Measurements from ENCODE around the gene E2F3. TPM values are rescaled to one million over a fixed set of nuclear protein-coding genes. Genes with fewer than 3 reads are reported as not detected.

Gene E2F3
- total RNA-seq, 1 donor, result 6.2 TPM

- Histone ChIP-seq H3K4me3 (ENCODE audit: insufficient read depth, low read length) (no peak overlapping the region), H4K20me1 (ENCODE audit: insufficient read depth, low read length) (no peaks in the 10 kb centered on the region), H3K36me3 (ENCODE audit: insufficient read depth, low read length) (no peaks in the 10 kb centered on the region), H3K27ac (ENCODE audit: low read depth, low read length) (no peak overlapping the region), H3K27me3 (ENCODE audit: insufficient read depth, low read length) (no peaks in the 10 kb centered on the region), H3K4me2 (ENCODE audit: insufficient read depth, low read length) (no peak overlapping the region), H3K4me1 (ENCODE audit: insufficient read depth, low read length) (peaks cover 17% of the 10 kb centered on the region), H3K9me3 (ENCODE audit: low read depth, low read length) (no peaks in the 10 kb centered on the region), H2AFZ (ENCODE audit: low read length) (no peak overlapping the region), H3K79me2 (ENCODE audit: insufficient read depth, low read length) (peaks cover 51% of the 10 kb centered on the region)
- no peak for DNase-seq (ENCODE audit: insufficient read length, low spot score, missing footprints)
- no peak for TF ChIP-seq CTCF (IDR thresholded peaks at IDR 0.05; ENCODE audit: extremely low read depth, low read depth, low read length)
Measured at GRCh38 chr6:20538907-20539306, 137.2 kb downstream of the E2F3 start.

- H3K9me3 ChIP-seq (ENCODE audit: low read depth, low read length), result no peaks in the 10 kb centered on the region
- TF ChIP-seq CTCF (IDR thresholded peaks at IDR 0.05; ENCODE audit: extremely low read depth, low read depth, low read length), result no peak
- H4K20me1 ChIP-seq (ENCODE audit: insufficient read depth, low read length), result no peaks in the 10 kb centered on the region
- H3K4me3 ChIP-seq (ENCODE audit: insufficient read depth, low read length), result no peak overlapping the region
- DNase-seq (ENCODE audit: insufficient read length, low spot score, missing footprints), result no peak
- H3K79me2 ChIP-seq (ENCODE audit: insufficient read depth, low read length), result peaks cover 53% of the 10 kb centered on the region
- no peaks in the 10 kb centered on the region for H3K27me3 ChIP-seq (ENCODE audit: insufficient read depth, low read length)
- H3K4me2 ChIP-seq (ENCODE audit: insufficient read depth, low read length), result no peak overlapping the region
- H3K27ac ChIP-seq (ENCODE audit: low read depth, low read length), result no peak overlapping the region
- H3K4me1 ChIP-seq (ENCODE audit: insufficient read depth, low read length), result peaks cover 17% of the 10 kb centered on the region
- H2AFZ ChIP-seq (ENCODE audit: low read length), result no peak overlapping the region
- H3K36me3 ChIP-seq (ENCODE audit: insufficient read depth, low read length), result no peaks in the 10 kb centered on the region
Measured at GRCh38 chr6:20539387-20539786, 137.7 kb downstream of the E2F3 start.

GRCh38 chr6:20540683-20541082 lies 139.0 kb downstream of the E2F3 start:
- no peak overlapping the region for H3K4me2 ChIP-seq (ENCODE audit: insufficient read depth, low read length)
- no peaks in the 10 kb centered on the region for H3K36me3 ChIP-seq (ENCODE audit: insufficient read depth, low read length)
- no peaks in the 10 kb centered on the region for H3K9me3 ChIP-seq (ENCODE audit: low read depth, low read length)
- no peak for DNase-seq (ENCODE audit: insufficient read length, low spot score, missing footprints)
- TF ChIP-seq CTCF (IDR thresholded peaks at IDR 0.05; ENCODE audit: extremely low read depth, low read depth, low read length), result no peak
- no peak overlapping the region for H3K27ac ChIP-seq (ENCODE audit: low read depth, low read length)
- H3K4me3 ChIP-seq (ENCODE audit: insufficient read depth, low read length), result no peak overlapping the region
- peaks cover 45% of the 10 kb centered on the region for H3K79me2 ChIP-seq (ENCODE audit: insufficient read depth, low read length)
- peaks cover 9% of the 10 kb centered on the region for H3K4me1 ChIP-seq (ENCODE audit: insufficient read depth, low read length)
- H3K27me3 ChIP-seq (ENCODE audit: insufficient read depth, low read length), result no peaks in the 10 kb centered on the region
- H4K20me1 ChIP-seq (ENCODE audit: insufficient read depth, low read length), result no peaks in the 10 kb centered on the region
- no peak overlapping the region for H2AFZ ChIP-seq (ENCODE audit: low read length)

- peaks cover 9% of the 10 kb centered on the region for H3K4me1 ChIP-seq (ENCODE audit: insufficient read depth, low read length)
- H3K4me3 ChIP-seq (ENCODE audit: insufficient read depth, low read length), result no peak overlapping the region
- no peak for TF ChIP-seq CTCF (IDR thresholded peaks at IDR 0.05; ENCODE audit: extremely low read depth, low read depth, low read length)
- DNase-seq (ENCODE audit: insufficient read length, low spot score, missing footprints), result no peak
- H3K79me2 ChIP-seq (ENCODE audit: insufficient read depth, low read length), result peaks cover 38% of the 10 kb centered on the region
- H3K27ac ChIP-seq (ENCODE audit: low read depth, low read length), result no peak overlapping the region
- H3K9me3 ChIP-seq (ENCODE audit: low read depth, low read length), result no peaks in the 10 kb centered on the region
- H3K4me2 ChIP-seq (ENCODE audit: insufficient read depth, low read length), result no peak overlapping the region
- no peaks in the 10 kb centered on the region for H4K20me1 ChIP-seq (ENCODE audit: insufficient read depth, low read length)
- no peaks in the 10 kb centered on the region for H3K36me3 ChIP-seq (ENCODE audit: insufficient read depth, low read length)
- no peaks in the 10 kb centered on the region for H3K27me3 ChIP-seq (ENCODE audit: insufficient read depth, low read length)
- H2AFZ ChIP-seq (ENCODE audit: low read length), result no peak overlapping the region
Measured at GRCh38 chr6:20541382-20541781, 139.7 kb downstream of the E2F3 start.

Data from osteoblast (primary cell).